GM23338 (cell line): ENCODE measurements around the gene COQ10B. TPM values are rescaled to one million over a fixed set of nuclear protein-coding genes. Genes with fewer than 3 reads are reported as not detected.

Experiments used
- ATAC-seq: fragments of 200-7000 bp; cut with Tn5 transposase; 3 replicates; pipeline ENCODE4 v1.9.1; 2020
- DNase-seq: peaks from one replicate; pipeline ENCODE4 v3.0.0-alpha.2; 2015; ENCODE audit warnings: low spot score
- H2AFZ ChIP-seq: fragments of 200-600 bp; sonication (generic); 2 replicates; pipeline ENCODE4 v1.8.0; 2016; ENCODE audit warnings: antibody characterized with exemption, mild to moderate bottlenecking, moderate library complexity
- H3F3A ChIP-seq: fragments of 200-600 bp; sonication (generic); replicated peaks from 2 replicates; pipeline ENCODE4 v1.8.0; 2017; ENCODE audit warnings: antibody characterized with exemption, mixed run types, low read depth
- H3K27ac ChIP-seq: fragments of 200-600 bp; sonication (generic); 2 replicates; pipeline ENCODE4 v1.6.1; 2016; ENCODE audit warnings: low read depth
- H3K27me3 ChIP-seq: fragments of 200-600 bp; sonication (generic); 2 replicates; pipeline ENCODE4 v1.8.0; 2016; ENCODE audit warnings: mild to moderate bottlenecking, mixed run types, moderate library complexity; ENCODE audit not compliant: insufficient read depth
- H3K36me3 ChIP-seq: fragments of 200-600 bp; sonication (generic); 2 replicates; pipeline ENCODE4 v1.8.0; 2016; ENCODE audit warnings: mild to moderate bottlenecking; ENCODE audit not compliant: insufficient read depth
- H3K4me1 ChIP-seq: fragments of 200-600 bp; sonication (generic); 2 replicates; pipeline ENCODE4 v1.8.0; 2016; ENCODE audit warnings: mild to moderate bottlenecking, moderate library complexity; ENCODE audit not compliant: insufficient read depth
- H3K4me2 ChIP-seq: fragments of 200-600 bp; sonication (generic); 2 replicates; pipeline ENCODE4 v1.7.1; 2017; ENCODE audit warnings: mixed run types
- H3K4me3 ChIP-seq: fragments of 200-600 bp; sonication (generic); 2 replicates; pipeline ENCODE4 v1.6.1; 2016; ENCODE audit warnings: mixed run types
- H3K79me2 ChIP-seq: fragments of 200-600 bp; sonication (generic); replicated peaks from 2 replicates; pipeline ENCODE4 v1.8.0; 2017; ENCODE audit warnings: mild to moderate bottlenecking; ENCODE audit not compliant: insufficient read depth
- H3K9me2 ChIP-seq: fragments of 200-600 bp; sonication (generic); 2 replicates; pipeline ENCODE4 v1.8.0; 2017; ENCODE audit not compliant: insufficient read depth
- H4K20me1 ChIP-seq: fragments of 200-600 bp; sonication (generic); replicated peaks from 2 replicates; pipeline ENCODE4 v1.8.0; 2017; ENCODE audit warnings: mild to moderate bottlenecking; ENCODE audit not compliant: insufficient read depth
- H3K27ac Mint-ChIP-seq: 2 replicates; pipeline ENCODE4 v1.8.0; 2020; ENCODE audit warnings: inconsistent platforms, mild to moderate bottlenecking, moderate library complexity, mixed read lengths
- H3K27me3 Mint-ChIP-seq: 3 replicates; pipeline ENCODE4 v1.8.0; 2022; ENCODE audit warnings: low read depth, mild to moderate bottlenecking, moderate library complexity, mixed read lengths, inconsistent platforms; ENCODE audit not compliant: insufficient read depth, poor library complexity
- H3K36me3 Mint-ChIP-seq: 3 replicates; pipeline ENCODE4 v1.8.0; 2021; ENCODE audit warnings: low read depth, mild to moderate bottlenecking, inconsistent platforms, moderate library complexity, mixed read lengths
- H3K4me1 Mint-ChIP-seq: 3 replicates; pipeline ENCODE4 v1.8.0; 2020; ENCODE audit warnings: mild to moderate bottlenecking, inconsistent platforms, mixed read lengths
- H3K4me3 Mint-ChIP-seq: 3 replicates; pipeline ENCODE4 v1.8.0; 2021; ENCODE audit warnings: moderate library complexity, mild to moderate bottlenecking, inconsistent platforms, mixed read lengths
- H3K9me3 Mint-ChIP-seq: 3 replicates; pipeline ENCODE4 v1.8.0; 2020; ENCODE audit warnings: moderate library complexity, mild to moderate bottlenecking, inconsistent platforms, mixed read lengths
- CTCF ChIP-seq, 2 experiments: fragments of 200-600 bp in 1 of 2; sonication (generic) in 1 of 2; conservative IDR thresholded peaks; 2 replicates each; pipeline versions ENCODE4 v1.5.1 to v1.6.1; 2016 to 2017; ENCODE audit warnings: antibody characterized with exemption in 2 of 2, low read depth in 2 of 2, mild to moderate bottlenecking in 2 of 2, moderate library complexity in 1 of 2
- ETS1 ChIP-seq: IDR thresholded peaks from 2 replicates; pipeline ENCODE4 v1.6.1; 2016; ENCODE audit warnings: antibody characterized with exemption
- EZH2 ChIP-seq: fragments of 200-600 bp; sonication (generic); IDR thresholded peaks from one replicate; pipeline ENCODE4 v1.8.0; 2017; ENCODE audit warnings: antibody characterized with exemption, mild to moderate bottlenecking, low read depth; ENCODE audit not compliant: unreplicated experiment
- EZH2phosphoT487 ChIP-seq: fragments of 200-600 bp; sonication (generic); IDR thresholded peaks from one replicate; pipeline ENCODE4 v1.8.1; 2018; ENCODE audit warnings: antibody characterized with exemption; ENCODE audit not compliant: unreplicated experiment
- JUNB ChIP-seq: IDR thresholded peaks from one replicate; pipeline ENCODE4 v1.6.1; 2016; ENCODE audit warnings: antibody characterized with exemption; ENCODE audit not compliant: unreplicated experiment
- POLR2AphosphoS5 ChIP-seq: IDR thresholded peaks from 2 replicates; pipeline ENCODE4 v1.6.1; 2016; ENCODE audit warnings: antibody characterized with exemption, low read depth
- REST ChIP-seq: IDR thresholded peaks from one replicate; pipeline ENCODE4 v1.6.1; 2018; ENCODE audit warnings: antibody characterized with exemption; ENCODE audit not compliant: unreplicated experiment
- STAT1 ChIP-seq: IDR thresholded peaks from one replicate; pipeline ENCODE4 v1.6.1; 2016; ENCODE audit warnings: antibody characterized with exemption; ENCODE audit not compliant: unreplicated experiment
- ZNF331 ChIP-seq: fragments of 250-450 bp; sonication (Bioruptor Pico); IDR thresholded peaks from 2 replicates; pipeline ENCODE4 v1.5.0; 2020; ENCODE audit warnings: low read depth, mild to moderate bottlenecking, moderate library complexity
- polyA plus RNA-seq: library from polyadenylated mRNA; unstranded; fragments of >200 nt; fragmentation: Nextera tagmentation; extraction: Ambion mirVana; gene quantifications from 2 replicates; pipeline ENCODE4 v1.2.1, GENCODE V29; 2016
- total RNA-seq: library from RNA; depleted of rRNA; stranded (reverse); fragments of >200 nt; shearing (Covaris generic); gene quantifications from 2 replicates; pipeline ENCODE4 v1.2.3, GENCODE V29; 2014

Gene COQ10B
- total and polyA plus RNA-seq, 2 experiments from 2014 or later, result 26.1 to 27.6 TPM

- TF ChIP-seq REST, result no peak
- no peak for TF ChIP-seq JUNB
- TF ChIP-seq CTCF (conservative IDR thresholded peaks at IDR 0.05; ENCODE audit: low read depth in 2 of 2), result no peak
- TF ChIP-seq ETS1, result no peak
- TF ChIP-seq ZNF331 (CRISPR knock-in tag), result no peak
- no peak; the same call in 1 of the 2 replicates for TF ChIP-seq POLR2AphosphoS5
- no peak for TF ChIP-seq EZH2phosphoT487
Observed at GRCh38 chr2:197486175-197486574, 32.8 kb downstream of the COQ10B start (continued).

GRCh38 chr2:197487385-197487784 is 34.0 kb downstream of the COQ10B start:
- Histone ChIP-seq H3K27me3 (no peaks in the 10 kb centered on the region), H3K4me3 (no peak overlapping the region), H3K79me2 (peaks cover 4% of the 10 kb centered on the region; the same call in 1 of the 2 replicates), H4K20me1 (peaks cover 32% of the 10 kb centered on the region), H3K4me1 (no peaks in the 10 kb centered on the region), H3K36me3 (peaks cover 64% of the 10 kb centered on the region), H2AFZ (no peak overlapping the region), H3F3A (peaks cover 75% of the 10 kb centered on the region), H3K9me2 (no peaks in the 10 kb centered on the region), H3K4me2 (no peak overlapping the region), H3K27ac (no peak overlapping the region)
- ATAC-seq (no peak), DNase-seq (no peak)
- H3K4me1 Mint-ChIP-seq, result no peaks in the 10 kb centered on the region
- H3K27ac Mint-ChIP-seq, result no peak overlapping the region
- no peak overlapping the region for H3K4me3 Mint-ChIP-seq
- peaks cover 96% of the 10 kb centered on the region for H3K36me3 Mint-ChIP-seq
- peaks cover 23% of the 10 kb centered on the region for H3K9me3 Mint-ChIP-seq
- peaks cover 12% of the 10 kb centered on the region for H3K27me3 Mint-ChIP-seq
- TF ChIP-seq REST, result no peak
- TF ChIP-seq ETS1, result no peak
- TF ChIP-seq EZH2phosphoT487, result no peak
- no peak for TF ChIP-seq STAT1
- TF ChIP-seq JUNB, result no peak
- no peak for TF ChIP-seq EZH2
- no peak for TF ChIP-seq POLR2AphosphoS5
